Tibial nerve (tissue), 4 donors: ENCODE measurements around the gene BCL2L13.

Experiments used
- EP300 ChIP-seq, 2 donors: sonication (generic); formaldehyde crosslinking; IDR thresholded peaks; one replicate each; pipeline ENCODE4 v1.6.1; 2017; ENCODE audit warnings: antibody characterized with exemption in 2 of 2, mild to moderate bottlenecking in 1 of 2
- POLR2A ChIP-seq, 2 donors: fragments of 450-650 bp; IDR thresholded peaks; one replicate each; pipeline ENCODE4 v1.6.1; 2017; ENCODE audit warnings: antibody characterized with exemption in 2 of 2, mild to moderate bottlenecking in 2 of 2, moderate library complexity in 2 of 2
- TF ChIP-seq, protein P1 (sequence below), 5 experiments: fragments of 200-600 bp in 3 of 5; fragments of 450-650 bp in 2 of 5; sonication (generic) in 3 of 5; IDR thresholded peaks; one replicate each; pipeline ENCODE4 v1.5.1; 2016 to 2019; ENCODE audit warnings: antibody characterized with exemption in 5 of 5, mild to moderate bottlenecking in 3 of 5, moderate library complexity in 2 of 5

DNA sequence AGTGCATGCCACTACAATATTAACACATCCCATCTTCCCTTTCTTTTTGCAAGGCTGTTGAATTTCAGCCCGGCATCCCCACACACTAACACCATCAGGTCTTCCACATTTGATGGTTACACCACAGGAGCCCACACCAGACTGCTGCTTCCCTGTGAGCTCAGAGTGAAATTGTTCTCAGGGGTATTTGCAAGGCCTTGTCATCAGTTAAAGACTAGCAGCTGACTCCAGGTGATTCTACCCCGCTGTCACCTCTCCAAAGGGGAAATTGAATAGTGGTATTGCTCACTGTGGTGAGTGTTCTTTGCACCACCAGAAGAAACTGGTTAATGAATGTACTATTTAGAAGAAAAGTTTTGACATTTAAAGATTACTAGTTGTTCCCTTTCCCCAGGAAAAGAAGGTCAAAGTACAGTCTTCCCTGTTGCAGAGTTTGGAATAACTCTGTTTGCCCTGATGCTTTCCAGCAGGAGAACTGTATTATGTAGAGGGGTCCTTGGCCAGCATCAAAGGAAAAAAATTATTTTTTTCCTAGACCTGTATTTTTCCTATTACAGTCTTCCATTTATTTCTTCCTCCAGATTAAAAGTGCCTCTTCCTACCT is 93.8 kb downstream of the BCL2L13 start:
- no peak for TF ChIP-seq POLR2A (IDR thresholded peaks at IDR 0.05)
- TF ChIP-seq, protein P1, sequence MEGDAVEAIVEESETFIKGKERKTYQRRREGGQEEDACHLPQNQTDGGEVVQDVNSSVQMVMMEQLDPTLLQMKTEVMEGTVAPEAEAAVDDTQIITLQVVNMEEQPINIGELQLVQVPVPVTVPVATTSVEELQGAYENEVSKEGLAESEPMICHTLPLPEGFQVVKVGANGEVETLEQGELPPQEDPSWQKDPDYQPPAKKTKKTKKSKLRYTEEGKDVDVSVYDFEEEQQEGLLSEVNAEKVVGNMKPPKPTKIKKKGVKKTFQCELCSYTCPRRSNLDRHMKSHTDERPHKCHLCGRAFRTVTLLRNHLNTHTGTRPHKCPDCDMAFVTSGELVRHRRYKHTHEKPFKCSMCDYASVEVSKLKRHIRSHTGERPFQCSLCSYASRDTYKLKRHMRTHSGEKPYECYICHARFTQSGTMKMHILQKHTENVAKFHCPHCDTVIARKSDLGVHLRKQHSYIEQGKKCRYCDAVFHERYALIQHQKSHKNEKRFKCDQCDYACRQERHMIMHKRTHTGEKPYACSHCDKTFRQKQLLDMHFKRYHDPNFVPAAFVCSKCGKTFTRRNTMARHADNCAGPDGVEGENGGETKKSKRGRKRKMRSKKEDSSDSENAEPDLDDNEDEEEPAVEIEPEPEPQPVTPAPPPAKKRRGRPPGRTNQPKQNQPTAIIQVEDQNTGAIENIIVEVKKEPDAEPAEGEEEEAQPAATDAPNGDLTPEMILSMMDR (IDR thresholded peaks at IDR 0.05) = no peak
- no peak for TF ChIP-seq EP300 (IDR thresholded peaks at IDR 0.05)
